Sigmoid colon (tissue), 4 donors: ENCODE results near the gene ACTR2.

ENCODE experiments used
- CTCF ChIP-seq, 4 experiments: fragments of 450-650 bp in 3 of 4; fragments of 200-600 bp in 1 of 4; IDR thresholded peaks; one replicate each; pipeline ENCODE4 v1.5.1; 2016 to 2019; ENCODE audit warnings: antibody characterized with exemption in 4 of 4, mild to moderate bottlenecking in 3 of 4, moderate library complexity in 2 of 4
- EP300 ChIP-seq, 4 donors: sonication (generic); formaldehyde crosslinking; IDR thresholded peaks; one replicate each; pipeline ENCODE4 v1.6.1; 2017; ENCODE audit warnings: antibody characterized with exemption in 4 of 4
- POLR2A ChIP-seq, 2 donors: fragments of 450-650 bp; IDR thresholded peaks; one replicate each; pipeline ENCODE4 v1.6.1; 2016; ENCODE audit warnings: antibody characterized with exemption in 2 of 2, mild to moderate bottlenecking in 2 of 2, moderate library complexity in 2 of 2
- POLR2AphosphoS5 ChIP-seq, 4 donors: sonication (generic); formaldehyde crosslinking; IDR thresholded peaks; one replicate each; pipeline ENCODE4 v1.6.1; 2017; ENCODE audit warnings: antibody characterized with exemption in 4 of 4

GRCh38 chr2:65227020-65227455 lies 593 bp upstream of the ACTR2 start:
- TF ChIP-seq POLR2AphosphoS5 (IDR thresholded peaks at IDR 0.05) (no peak), CTCF (IDR thresholded peaks at IDR 0.05) (no peak), EP300 (IDR thresholded peaks at IDR 0.05) (no peak), POLR2A (IDR thresholded peaks at IDR 0.05) (no peak)
